ENCODE measurements around the gene MAP1S. TPM values are rescaled to one million over a fixed set of nuclear protein-coding genes. Genes with fewer than 3 reads are reported as not detected.

MAP1S gene
- total RNA-seq, 1 donor from 2014 or later = 111 TPM

DNA sequence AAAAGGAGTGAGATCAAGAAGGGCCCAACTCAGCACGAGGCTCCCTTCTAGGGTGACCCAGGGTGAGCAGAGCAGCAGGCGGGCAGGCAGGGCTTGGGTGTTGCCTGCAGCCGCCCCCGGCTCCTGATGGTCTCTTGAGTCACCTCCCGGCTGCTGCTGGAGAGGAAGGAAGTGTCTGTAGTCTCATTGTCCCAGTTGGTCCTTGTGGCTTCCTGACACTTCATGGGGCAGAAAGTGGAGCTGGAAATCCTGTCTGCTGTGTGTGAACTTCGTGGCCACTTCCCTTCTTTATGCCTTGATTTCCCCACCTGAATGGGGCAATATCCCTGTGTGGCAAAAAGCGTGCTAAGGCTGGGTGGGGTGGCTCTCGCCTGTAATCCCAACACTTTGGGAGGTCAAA, 2.5 kb downstream of the MAP1S start:
- DNase-seq = no peak
- Mint-ChIP-seq H3K9me3 (ENCODE audit: unreplicated experiment) (peaks cover 3% of the 10 kb centered on the region), H3K27ac (ENCODE audit: unreplicated experiment) (no peak overlapping the region), H3K36me3 (ENCODE audit: unreplicated experiment) (no peaks in the 10 kb centered on the region), H3K4me1 (ENCODE audit: low read depth, unreplicated experiment) (peaks cover 18% of the 10 kb centered on the region), H3K4me3 (ENCODE audit: unreplicated experiment) (peak overlapping the region; percentile 99), H3K27me3 (ENCODE audit: unreplicated experiment) (peaks cover 15% of the 10 kb centered on the region)
- TF ChIP-seq, protein P1, sequence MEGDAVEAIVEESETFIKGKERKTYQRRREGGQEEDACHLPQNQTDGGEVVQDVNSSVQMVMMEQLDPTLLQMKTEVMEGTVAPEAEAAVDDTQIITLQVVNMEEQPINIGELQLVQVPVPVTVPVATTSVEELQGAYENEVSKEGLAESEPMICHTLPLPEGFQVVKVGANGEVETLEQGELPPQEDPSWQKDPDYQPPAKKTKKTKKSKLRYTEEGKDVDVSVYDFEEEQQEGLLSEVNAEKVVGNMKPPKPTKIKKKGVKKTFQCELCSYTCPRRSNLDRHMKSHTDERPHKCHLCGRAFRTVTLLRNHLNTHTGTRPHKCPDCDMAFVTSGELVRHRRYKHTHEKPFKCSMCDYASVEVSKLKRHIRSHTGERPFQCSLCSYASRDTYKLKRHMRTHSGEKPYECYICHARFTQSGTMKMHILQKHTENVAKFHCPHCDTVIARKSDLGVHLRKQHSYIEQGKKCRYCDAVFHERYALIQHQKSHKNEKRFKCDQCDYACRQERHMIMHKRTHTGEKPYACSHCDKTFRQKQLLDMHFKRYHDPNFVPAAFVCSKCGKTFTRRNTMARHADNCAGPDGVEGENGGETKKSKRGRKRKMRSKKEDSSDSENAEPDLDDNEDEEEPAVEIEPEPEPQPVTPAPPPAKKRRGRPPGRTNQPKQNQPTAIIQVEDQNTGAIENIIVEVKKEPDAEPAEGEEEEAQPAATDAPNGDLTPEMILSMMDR (IDR thresholded peaks at IDR 0.05; ENCODE audit: partially characterized antibody, unreplicated experiment) = no peak

GRCh38 chr19:17722655-17723240, 3.5 kb downstream of the MAP1S start:
- H3K27me3 Mint-ChIP-seq (ENCODE audit: unreplicated experiment) = peaks cover 11% of the 10 kb centered on the region
- H3K9me3 Mint-ChIP-seq (ENCODE audit: unreplicated experiment) = peaks cover 3% of the 10 kb centered on the region
- no peak for DNase-seq
- H3K4me1 Mint-ChIP-seq (ENCODE audit: low read depth, unreplicated experiment) = peaks cover 18% of the 10 kb centered on the region
- TF ChIP-seq, protein P1 (IDR thresholded peaks at IDR 0.05; ENCODE audit: partially characterized antibody, unreplicated experiment) = no peak
- H3K4me3 Mint-ChIP-seq (ENCODE audit: unreplicated experiment) = no peak overlapping the region
- peak overlapping the region; percentile 28 for H3K27ac Mint-ChIP-seq (ENCODE audit: unreplicated experiment)
- H3K36me3 Mint-ChIP-seq (ENCODE audit: unreplicated experiment) = no peaks in the 10 kb centered on the region

DNA sequence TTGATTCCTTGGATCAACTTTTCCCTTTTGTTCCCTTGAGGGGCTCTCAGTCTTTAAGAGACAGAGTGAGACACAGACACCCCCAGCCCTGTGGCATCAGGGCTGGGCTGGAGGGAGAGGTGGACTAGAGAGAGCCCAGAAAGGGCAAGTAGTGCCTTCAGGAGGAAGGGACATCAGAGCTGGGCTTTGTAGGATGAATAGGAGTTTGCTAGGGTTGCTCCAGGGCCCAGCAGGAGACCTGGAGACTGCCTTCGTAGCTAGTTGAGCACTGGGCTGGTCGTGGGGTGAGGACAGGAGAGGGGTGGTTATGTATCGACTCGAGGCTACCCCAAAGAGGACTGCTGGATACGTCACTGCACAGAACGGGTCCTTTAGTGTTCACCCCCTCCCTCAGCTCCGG, 5.4 kb downstream of the MAP1S start:
- no peak overlapping the region for H3K4me3 Mint-ChIP-seq (ENCODE audit: unreplicated experiment)
- H3K27ac Mint-ChIP-seq (ENCODE audit: unreplicated experiment) = peak overlapping the region; percentile 62
- peaks cover 3% of the 10 kb centered on the region for H3K9me3 Mint-ChIP-seq (ENCODE audit: unreplicated experiment)

GRCh38 chr19:17725422-17726078, 6.3 kb downstream of the MAP1S start:
- Mint-ChIP-seq H3K27me3 (ENCODE audit: unreplicated experiment) (peaks cover 4% of the 10 kb centered on the region), H3K4me3 (ENCODE audit: unreplicated experiment) (peak overlapping the region; percentile 8), H3K9me3 (ENCODE audit: unreplicated experiment) (peaks cover 5% of the 10 kb centered on the region), H3K36me3 (ENCODE audit: unreplicated experiment) (no peaks in the 10 kb centered on the region), H3K4me1 (ENCODE audit: low read depth, unreplicated experiment) (peaks cover 11% of the 10 kb centered on the region), H3K27ac (ENCODE audit: unreplicated experiment) (peak overlapping the region; percentile 14)
- DNase-seq = peak; percentile 53
- TF ChIP-seq, protein P1 (IDR thresholded peaks at IDR 0.05; ENCODE audit: partially characterized antibody, unreplicated experiment) = peak; percentile 53

More for the DNA sequence above, 5.4 kb downstream of the MAP1S start:
- DNase-seq = no peak
- TF ChIP-seq, protein P1 (IDR thresholded peaks at IDR 0.05; ENCODE audit: partially characterized antibody, unreplicated experiment) = no peak
- peaks cover 15% of the 10 kb centered on the region for H3K4me1 Mint-ChIP-seq (ENCODE audit: low read depth, unreplicated experiment)
- no peaks in the 10 kb centered on the region for H3K36me3 Mint-ChIP-seq (ENCODE audit: unreplicated experiment)
- peaks cover 7% of the 10 kb centered on the region for H3K27me3 Mint-ChIP-seq (ENCODE audit: unreplicated experiment)

DNA sequence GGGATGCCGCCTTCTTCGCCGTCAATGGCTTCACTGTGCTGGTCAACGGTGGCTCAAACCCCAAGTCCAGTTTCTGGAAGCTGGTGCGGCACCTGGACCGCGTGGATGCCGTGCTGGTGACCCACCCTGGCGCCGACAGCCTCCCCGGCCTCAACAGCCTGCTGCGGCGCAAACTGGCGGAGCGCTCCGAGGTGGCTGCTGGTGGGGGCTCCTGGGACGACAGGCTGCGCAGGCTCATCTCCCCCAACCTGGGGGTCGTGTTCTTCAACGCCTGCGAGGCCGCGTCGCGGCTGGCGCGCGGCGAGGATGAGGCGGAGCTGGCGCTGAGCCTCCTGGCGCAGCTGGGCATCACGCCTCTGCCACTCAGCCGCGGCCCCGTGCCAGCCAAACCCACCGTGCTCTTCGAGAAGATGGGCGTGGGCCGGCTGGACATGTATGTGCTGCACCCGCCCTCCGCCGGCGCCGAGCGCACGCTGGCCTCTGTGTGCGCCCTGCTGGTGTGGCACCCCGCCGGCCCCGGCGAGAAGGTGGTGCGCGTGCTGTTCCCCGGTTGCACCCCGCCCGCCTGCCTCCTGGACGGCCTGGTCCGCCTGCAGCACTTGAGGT, 7.0 kb downstream of the MAP1S start:
- Mint-ChIP-seq H3K9me3 (ENCODE audit: unreplicated experiment) (peaks cover 5% of the 10 kb centered on the region), H3K4me1 (ENCODE audit: low read depth, unreplicated experiment) (peaks cover 7% of the 10 kb centered on the region), H3K4me3 (ENCODE audit: unreplicated experiment) (no peak overlapping the region), H3K36me3 (ENCODE audit: unreplicated experiment) (peaks cover 3% of the 10 kb centered on the region), H3K27ac (ENCODE audit: unreplicated experiment) (no peak overlapping the region), H3K27me3 (ENCODE audit: unreplicated experiment) (peaks cover 2% of the 10 kb centered on the region)
- no peak for DNase-seq
- TF ChIP-seq, protein P1 (IDR thresholded peaks at IDR 0.05; ENCODE audit: partially characterized antibody, unreplicated experiment) = no peak

Data from glutamatergic neuron (in vitro differentiated cells).